Measurements from ENCODE around the gene LTBP1.

DNA sequence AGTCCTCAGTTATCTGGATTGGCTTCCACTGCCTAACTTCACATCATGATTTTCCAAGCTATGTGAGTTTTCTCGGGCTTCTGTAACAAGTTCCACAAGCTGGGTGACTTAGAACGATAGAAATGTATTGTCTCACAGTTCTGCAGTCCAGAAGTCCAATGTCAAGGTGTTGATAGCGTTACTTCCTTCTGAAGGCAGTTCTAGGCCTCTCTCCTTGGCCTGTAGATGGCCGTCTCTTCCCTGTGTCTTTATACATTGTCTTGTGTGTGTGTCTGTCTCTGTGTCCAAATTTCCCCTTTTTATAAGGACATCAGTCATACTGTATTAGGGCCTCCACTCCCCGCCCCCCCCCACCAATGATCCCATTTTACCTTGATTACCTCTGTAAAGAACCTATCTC lies 7.5 kb downstream of the LTBP1 start:
- no peak for TF ChIP-seq EZH2phosphoT487 (IDR thresholded peaks at IDR 0.05; ENCODE audit: borderline replicate concordance, low read length)
- TF ChIP-seq, protein P1, sequence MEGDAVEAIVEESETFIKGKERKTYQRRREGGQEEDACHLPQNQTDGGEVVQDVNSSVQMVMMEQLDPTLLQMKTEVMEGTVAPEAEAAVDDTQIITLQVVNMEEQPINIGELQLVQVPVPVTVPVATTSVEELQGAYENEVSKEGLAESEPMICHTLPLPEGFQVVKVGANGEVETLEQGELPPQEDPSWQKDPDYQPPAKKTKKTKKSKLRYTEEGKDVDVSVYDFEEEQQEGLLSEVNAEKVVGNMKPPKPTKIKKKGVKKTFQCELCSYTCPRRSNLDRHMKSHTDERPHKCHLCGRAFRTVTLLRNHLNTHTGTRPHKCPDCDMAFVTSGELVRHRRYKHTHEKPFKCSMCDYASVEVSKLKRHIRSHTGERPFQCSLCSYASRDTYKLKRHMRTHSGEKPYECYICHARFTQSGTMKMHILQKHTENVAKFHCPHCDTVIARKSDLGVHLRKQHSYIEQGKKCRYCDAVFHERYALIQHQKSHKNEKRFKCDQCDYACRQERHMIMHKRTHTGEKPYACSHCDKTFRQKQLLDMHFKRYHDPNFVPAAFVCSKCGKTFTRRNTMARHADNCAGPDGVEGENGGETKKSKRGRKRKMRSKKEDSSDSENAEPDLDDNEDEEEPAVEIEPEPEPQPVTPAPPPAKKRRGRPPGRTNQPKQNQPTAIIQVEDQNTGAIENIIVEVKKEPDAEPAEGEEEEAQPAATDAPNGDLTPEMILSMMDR (IDR thresholded peaks at IDR 0.05; ENCODE audit: low read depth, low read length, poor library complexity, severe bottlenecking), result no peak

Data from DOHH2 (cell line).